Calu3 (cell line): ENCODE data around the gene RAD51B. TPM values are rescaled to one million over a fixed set of nuclear protein-coding genes. Genes with fewer than 3 reads are reported as not detected.

ENCODE experiments used
- BruUV-seq: library from RNA; stranded (reverse); fragments of 400-500 nt; replicated peaks from 2 replicates; lab custom pipeline; 2021; lab: Mats Ljungman, UMichigan
- CTCF ChIA-PET: fragments of 300-600 bp; sonication (Branson Sonifier 250); formaldehyde crosslinking; loops from one replicate; lab custom pipeline; 2022; ENCODE audit warnings: antibody characterized with exemption; lab: Charles Lee
- DNase-seq: peaks from one replicate; pipeline ENCODE4 v3.0.0; 2022
- H3K27ac Mint-ChIP-seq: one replicate; pipeline ENCODE4 v1.8.0; 2022; ENCODE audit warnings: mixed read lengths; ENCODE audit not compliant: unreplicated experiment
- H3K27me3 Mint-ChIP-seq: one replicate; pipeline ENCODE4 v1.8.0; 2022; ENCODE audit warnings: mixed read lengths; ENCODE audit not compliant: unreplicated experiment
- H3K36me3 Mint-ChIP-seq: one replicate; pipeline ENCODE4 v1.8.0; 2022; ENCODE audit warnings: mild to moderate bottlenecking, moderate library complexity, mixed read lengths; ENCODE audit not compliant: insufficient read depth, unreplicated experiment
- H3K4me1 Mint-ChIP-seq: one replicate; pipeline ENCODE4 v1.8.0; 2022; ENCODE audit warnings: mild to moderate bottlenecking, low read depth, mixed read lengths; ENCODE audit not compliant: unreplicated experiment
- H3K4me3 Mint-ChIP-seq: one replicate; pipeline ENCODE4 v1.8.0; 2022; ENCODE audit warnings: mild to moderate bottlenecking, low read depth, moderate library complexity, mixed read lengths; ENCODE audit not compliant: unreplicated experiment
- H3K9me3 Mint-ChIP-seq: one replicate; pipeline ENCODE4 v1.8.0; 2022; ENCODE audit warnings: low read depth, mixed read lengths; ENCODE audit not compliant: unreplicated experiment
- CTCF ChIP-seq: fragments of 200-600 bp; IDR thresholded peaks from one replicate; pipeline ENCODE4 v1.8.0; 2022; ENCODE audit warnings: antibody characterized with exemption; ENCODE audit not compliant: unreplicated experiment
- intact Hi-C: fragments of 100-400 bp; cut with micrococcal nuclease; formaldehyde crosslinking; loops from one replicate; pipeline ENCODE4 v1.10.0; 2022; ENCODE audit not compliant: unreplicated experiment
- total RNA-seq: library from RNA; stranded (reverse); gene quantifications from 2 replicates; pipeline ENCODE4 v1.2.3, GENCODE V29; 2022

The RAD51B gene
- total RNA-seq, 1 experiment from 2014 or later, result 24.7 TPM

- H3K4me3 Mint-ChIP-seq, result peak overlapping the region; percentile 83
- H3K9me3 Mint-ChIP-seq, result no peaks in the 10 kb centered on the region
- no TSS peak for BruUV-seq
- peaks cover 10% of the 10 kb centered on the region for H3K4me1 Mint-ChIP-seq
- TF ChIP-seq CTCF, result no peak
- peak overlapping the region; percentile 71 for H3K27ac Mint-ChIP-seq
- H3K27me3 Mint-ChIP-seq, result no peaks in the 10 kb centered on the region
- DNase-seq, result no peak
- H3K36me3 Mint-ChIP-seq, result peaks cover 39% of the 10 kb centered on the region
- CTCF ChIA-PET, result interaction anchor here (0.7 kb wide), 1 partner anchor 22 kb away, joined by 3 read pairs; no protein-coding TSS in a partner anchor
- intact Hi-C loops, result no loop called here
These were observed 921 bp downstream of the RAD51B start for GRCh38 chr14:67820428-67820971.

GRCh38 chr14:67821121-67821520, 1.5 kb downstream of the RAD51B start:
- no TSS peak for BruUV-seq
- Mint-ChIP-seq H3K4me3 (no peak overlapping the region), H3K27ac (no peak overlapping the region)

GRCh38 chr14:67831113-67831512, 11.5 kb downstream of the RAD51B start:
- Mint-ChIP-seq H3K4me3 (no peak overlapping the region), H3K36me3 (peaks cover 4% of the 10 kb centered on the region), H3K4me1 (no peaks in the 10 kb centered on the region), H3K27ac (no peak overlapping the region), H3K9me3 (peaks cover 3% of the 10 kb centered on the region), H3K27me3 (no peaks in the 10 kb centered on the region)
- intact Hi-C loops, result no loop called here
- CTCF ChIA-PET, result no interaction called here
- DNase-seq, result no peak
- BruUV-seq, result no TSS peak
- TF ChIP-seq CTCF, result no peak

More at GRCh38 chr14:67821121-67821520, 1.5 kb downstream of the RAD51B start:
- CTCF ChIA-PET, result interaction anchor here (0.7 kb wide), 1 partner anchor 21 kb away, joined by 3 read pairs; no protein-coding TSS in a partner anchor
- Mint-ChIP-seq H3K36me3 (peaks cover 33% of the 10 kb centered on the region), H3K9me3 (no peaks in the 10 kb centered on the region), H3K27me3 (no peaks in the 10 kb centered on the region), H3K4me1 (peaks cover 10% of the 10 kb centered on the region)
- intact Hi-C loops, result no loop called here
- no peak for TF ChIP-seq CTCF
- DNase-seq, result no peak

- no TSS peak for BruUV-seq
- Mint-ChIP-seq H3K36me3 (peaks cover 4% of the 10 kb centered on the region), H3K9me3 (peaks cover 3% of the 10 kb centered on the region), H3K4me1 (no peaks in the 10 kb centered on the region), H3K27ac (no peak overlapping the region), H3K27me3 (no peaks in the 10 kb centered on the region), H3K4me3 (no peak overlapping the region)
- intact Hi-C loops, result no loop called here
- DNase-seq, result no peak
- CTCF ChIA-PET, result no interaction called here
- TF ChIP-seq CTCF, result no peak
These were observed 13.8 kb downstream of the RAD51B start for GRCh38 chr14:67833403-67833802.
